Left lung (tissue), 10 donors: ENCODE measurements around the gene TBC1D17. TPM values are rescaled to one million over a fixed set of nuclear protein-coding genes. Genes with fewer than 3 reads are reported as not detected.

Experiments used
- ATAC-seq: fragments of 200-7000 bp; cut with Tn5 transposase; one replicate; pipeline ENCODE4 v1.9.1; 2020; ENCODE audit warnings: moderate library complexity
- DNase-seq, 4 donors: peaks; one replicate each; pipeline ENCODE4 v3.0.0-alpha.2; 2013 to 2020
- H3K27ac ChIP-seq, 2 donors: fragments of 200-600 bp; sonication (generic) in 1 of 2; one replicate each; pipeline versions ENCODE4 v1.5.0 to v1.8.0; 2020 to 2021
- H3K27me3 ChIP-seq, 2 donors: fragments of 200-600 bp; sonication (generic) in 1 of 2; one replicate each; pipeline versions ENCODE4 v1.5.0 to v1.8.0; 2020 to 2021
- H3K36me3 ChIP-seq, 2 donors: fragments of 200-600 bp; sonication (generic) in 1 of 2; one replicate each; pipeline versions ENCODE4 v1.5.0 to v1.8.0; 2020 to 2021
- H3K4me1 ChIP-seq, 2 donors: fragments of 200-600 bp; one replicate each; pipeline ENCODE4 v1.8.0; 2021
- H3K4me3 ChIP-seq, 2 donors: fragments of 200-600 bp; sonication (generic) in 1 of 2; one replicate each; pipeline versions ENCODE4 v1.5.0 to v1.8.0; 2020 to 2021; ENCODE audit warnings: mild to moderate bottlenecking in 1 of 2
- H3K9me3 ChIP-seq, 2 donors: fragments of 200-600 bp; sonication (generic) in 1 of 2; one replicate each; pipeline versions ENCODE4 v1.5.0 to v1.8.0; 2020 to 2021
- intact Hi-C, 2 donors: fragments of 100-400 bp; cut with DNase I; formaldehyde crosslinking; loops; one replicate each; pipeline versions ENCODE4 v1.11.2 to v1.14.2; 2022
- polyA plus RNA-seq, 6 donors: library from polyadenylated mRNA; unstranded; fragments of 120-200 nt; gene quantifications; one replicate each; pipeline ENCODE4 v1.2.1, GENCODE V29; 2013; ENCODE audit not compliant: insufficient read length in 6 of 6
- total RNA-seq, 2 donors: library from RNA; stranded (reverse); fragmentation: NEBNext Ultra II Directional; extraction: Animal tissue kit (Norgen Biotek cat#: 25700); gene quantifications; one replicate each; pipeline ENCODE4 v1.2.1, GENCODE V29; 2021
- TF ChIP-seq, protein P1 (sequence below), 2 donors: fragments of 200-600 bp; sonication (generic) in 1 of 2; IDR thresholded peaks; one replicate each; pipeline versions ENCODE4 v1.5.0 to v1.8.0; 2021; ENCODE audit warnings: antibody characterized with exemption in 2 of 2
- donor health status: DM: no; HTN: yes; CAD: no.
- donor health status: DM: no; HTN: no; CAD: no.

Gene TBC1D17
- total and polyA plus RNA-seq, 8 donors = 35.2 to 47.2 (median 45.0) TPM

DNA sequence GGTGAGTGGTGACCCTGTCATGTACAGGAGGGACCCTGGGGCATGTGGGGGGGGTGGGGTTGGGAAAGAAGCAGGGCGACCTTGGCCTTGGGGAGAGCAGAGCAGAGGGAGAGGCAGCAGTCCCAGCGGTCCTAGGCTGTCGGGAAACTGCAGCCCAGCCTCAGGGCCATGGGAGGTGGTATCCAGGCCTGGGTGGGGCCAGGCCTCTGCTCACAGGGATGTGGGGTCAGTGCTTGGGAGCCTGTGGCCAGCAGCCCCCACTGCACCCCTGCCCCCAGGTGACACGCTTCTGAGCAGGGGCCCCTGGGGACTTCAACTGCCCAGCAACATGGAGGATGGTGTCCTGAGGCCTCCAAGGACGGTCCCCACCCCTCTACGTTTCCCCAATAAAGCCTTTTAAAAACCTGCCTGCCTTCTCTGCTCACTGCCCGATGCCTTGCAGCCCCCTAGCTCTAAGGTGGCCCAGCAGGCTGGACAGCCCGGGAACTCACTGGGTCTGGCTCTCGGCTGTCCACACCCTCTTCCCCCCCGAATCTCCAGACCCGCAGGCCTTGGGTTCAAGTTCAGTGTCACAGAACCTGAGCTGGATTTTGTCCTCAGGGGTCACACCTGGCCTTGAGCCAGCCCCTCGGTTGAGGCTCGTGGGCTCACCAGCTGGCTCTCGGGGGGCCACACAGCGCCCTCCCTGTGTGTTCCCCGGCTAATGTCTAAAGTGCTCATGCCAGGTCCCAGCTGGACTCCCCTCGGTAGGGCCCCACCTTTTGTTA is 17.0 kb upstream of the TBC1D17 start:
- Histone ChIP-seq H3K9me3 (no peaks in the 10 kb centered on the region), H3K4me3 (no peak overlapping the region), H3K36me3 (peaks cover 0 to 93% of the 10 kb centered on the region in 2 donors), H3K27me3 (no peaks in the 10 kb centered on the region), H3K27ac (no peak overlapping the region), H3K4me1 (peaks cover 5 to 11% of the 10 kb centered on the region in 2 donors)
- intact Hi-C loops = no loop called here
- no peak for ATAC-seq
- peak in 1 of 4 donors; percentile 51 for DNase-seq
- TF ChIP-seq, protein P1, sequence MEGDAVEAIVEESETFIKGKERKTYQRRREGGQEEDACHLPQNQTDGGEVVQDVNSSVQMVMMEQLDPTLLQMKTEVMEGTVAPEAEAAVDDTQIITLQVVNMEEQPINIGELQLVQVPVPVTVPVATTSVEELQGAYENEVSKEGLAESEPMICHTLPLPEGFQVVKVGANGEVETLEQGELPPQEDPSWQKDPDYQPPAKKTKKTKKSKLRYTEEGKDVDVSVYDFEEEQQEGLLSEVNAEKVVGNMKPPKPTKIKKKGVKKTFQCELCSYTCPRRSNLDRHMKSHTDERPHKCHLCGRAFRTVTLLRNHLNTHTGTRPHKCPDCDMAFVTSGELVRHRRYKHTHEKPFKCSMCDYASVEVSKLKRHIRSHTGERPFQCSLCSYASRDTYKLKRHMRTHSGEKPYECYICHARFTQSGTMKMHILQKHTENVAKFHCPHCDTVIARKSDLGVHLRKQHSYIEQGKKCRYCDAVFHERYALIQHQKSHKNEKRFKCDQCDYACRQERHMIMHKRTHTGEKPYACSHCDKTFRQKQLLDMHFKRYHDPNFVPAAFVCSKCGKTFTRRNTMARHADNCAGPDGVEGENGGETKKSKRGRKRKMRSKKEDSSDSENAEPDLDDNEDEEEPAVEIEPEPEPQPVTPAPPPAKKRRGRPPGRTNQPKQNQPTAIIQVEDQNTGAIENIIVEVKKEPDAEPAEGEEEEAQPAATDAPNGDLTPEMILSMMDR (IDR thresholded peaks at IDR 0.05) = no peak

DNA sequence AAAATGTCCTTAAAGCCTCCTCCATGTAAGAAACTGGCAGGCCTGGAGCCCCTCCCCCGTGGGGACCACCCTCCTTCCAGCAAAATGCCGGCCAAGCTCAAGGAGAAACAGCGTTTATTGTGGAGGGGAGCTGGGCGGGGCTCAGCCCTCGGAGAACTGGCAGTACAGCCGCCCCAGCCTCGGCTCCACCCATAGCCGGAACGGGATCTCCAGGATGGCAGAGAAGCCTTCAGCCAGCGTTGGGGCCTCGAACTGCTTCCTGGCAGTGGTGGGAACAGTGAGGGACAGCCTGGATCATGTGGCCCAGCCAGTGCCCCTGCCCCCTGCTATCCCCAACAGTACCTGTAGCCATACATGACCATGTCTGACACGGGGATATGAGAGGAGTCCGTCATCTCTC is 16.4 kb upstream of the TBC1D17 start:
- TF ChIP-seq, protein P1 (IDR thresholded peaks at IDR 0.05) = no peak
- ATAC-seq (peak; percentile 42), DNase-seq (peak in 3 of 4 donors; percentile 42 to 82 (median 66))
- H3K27me3 ChIP-seq = no peaks in the 10 kb centered on the region
- H3K36me3 ChIP-seq = peaks cover 0 to 89% of the 10 kb centered on the region in 2 donors
- H3K27ac ChIP-seq = no peak overlapping the region
- intact Hi-C loops = no loop called here
- H3K4me1 ChIP-seq = peaks cover 11 to 16% of the 10 kb centered on the region in 2 donors
- H3K9me3 ChIP-seq = no peaks in the 10 kb centered on the region
- H3K4me3 ChIP-seq = no peak overlapping the region

DNA sequence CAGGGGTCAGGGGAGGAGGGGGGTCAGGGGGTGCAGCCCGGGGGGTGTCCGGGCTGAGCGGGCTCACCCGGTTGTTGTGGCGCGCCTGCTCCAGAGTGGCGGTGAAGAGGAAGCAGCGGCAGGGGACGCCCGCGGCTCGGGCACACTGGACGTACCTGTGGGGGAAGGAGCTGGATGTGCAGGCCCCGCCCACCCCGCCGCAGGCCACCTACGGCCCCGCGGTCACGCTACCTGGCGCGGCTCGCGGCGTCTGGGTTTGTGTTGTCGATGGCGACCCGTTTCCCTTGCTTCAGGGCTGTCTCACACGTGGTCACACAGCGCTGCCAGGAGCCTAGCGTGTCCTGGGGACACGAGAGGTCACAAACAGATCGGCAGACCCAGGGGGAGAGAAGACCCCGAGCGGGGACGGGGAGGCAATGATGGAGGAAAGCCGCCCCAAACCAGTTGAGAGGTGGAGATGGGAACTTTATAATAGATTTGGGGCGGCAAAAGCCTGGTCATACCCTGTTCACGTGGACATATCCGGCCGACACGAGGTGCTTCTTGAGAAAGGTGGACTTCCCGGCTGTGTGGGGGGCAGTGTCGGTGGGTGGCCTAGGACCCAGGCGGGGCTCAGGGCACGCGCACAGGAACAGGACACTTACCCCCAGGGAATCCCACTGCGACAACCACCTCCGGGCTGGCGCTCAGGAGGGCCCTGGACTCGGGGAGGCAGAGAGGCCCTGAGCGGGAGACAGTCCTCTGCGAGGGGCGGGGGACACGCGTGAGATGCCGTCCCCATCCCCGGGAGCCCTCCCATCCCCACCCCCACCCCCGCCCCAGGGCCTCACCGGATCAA is 15.7 kb upstream of the TBC1D17 start:
- Histone ChIP-seq H3K4me3 (no peak overlapping the region), H3K27ac (no peak overlapping the region), H3K27me3 (no peaks in the 10 kb centered on the region), H3K36me3 (peaks cover 0 to 83% of the 10 kb centered on the region in 2 donors), H3K9me3 (no peaks in the 10 kb centered on the region), H3K4me1 (peaks cover 18 to 23% of the 10 kb centered on the region in 2 donors)
- DNase-seq = peak in 2 of 4 donors; percentile 36 to 79
- intact Hi-C loops = no loop called here
- no peak for ATAC-seq
- TF ChIP-seq, protein P1 (IDR thresholded peaks at IDR 0.05) = no peak

DNA sequence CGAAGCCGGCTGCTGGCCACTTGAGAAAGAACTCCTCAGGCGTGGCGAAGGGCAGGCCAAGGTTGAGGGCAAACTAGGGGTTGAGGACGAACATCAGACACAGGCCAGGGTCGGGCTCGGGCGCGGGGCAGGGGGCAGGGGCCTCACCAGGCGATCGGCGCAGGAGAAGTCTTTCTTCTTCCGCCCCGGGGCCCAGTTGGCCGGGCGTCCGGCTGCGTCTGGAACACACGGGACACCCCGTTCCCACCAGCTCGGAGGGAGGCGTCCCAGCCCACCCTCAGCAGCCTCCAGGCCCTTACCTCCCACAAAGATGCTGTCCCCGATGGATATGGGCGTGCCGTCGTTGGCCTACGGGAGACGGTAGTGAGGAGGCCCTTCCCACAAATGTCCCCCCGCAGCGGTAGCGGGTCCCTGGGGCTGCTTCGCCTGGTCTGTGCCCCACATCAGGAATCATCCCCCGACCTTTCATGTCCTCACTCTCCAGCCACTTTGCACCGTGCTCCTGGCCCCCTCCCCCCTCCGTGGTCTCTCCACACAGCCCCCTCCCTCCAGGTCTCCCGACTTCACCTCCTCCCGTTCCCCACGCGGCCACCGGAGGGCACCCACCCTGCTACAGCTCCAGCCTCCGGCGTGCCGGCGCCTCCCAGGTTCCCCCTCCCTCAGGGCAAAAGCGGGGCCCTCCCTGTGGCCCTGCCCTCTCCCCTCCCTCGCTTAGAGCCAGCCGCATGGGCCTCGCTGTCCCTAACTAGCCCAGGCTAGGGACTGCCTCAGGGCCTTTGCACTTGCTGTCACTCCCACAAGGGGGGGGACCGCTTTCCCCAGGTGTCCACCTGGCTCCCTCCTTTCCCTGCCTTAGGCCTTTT is 14.9 kb upstream of the TBC1D17 start:
- intact Hi-C loops = no loop called here
- Histone ChIP-seq H3K4me1 (peaks cover 18 to 25% of the 10 kb centered on the region in 2 donors), H3K27me3 (no peaks in the 10 kb centered on the region), H3K9me3 (no peaks in the 10 kb centered on the region), H3K4me3 (no peak overlapping the region), H3K27ac (no peak overlapping the region), H3K36me3 (peaks cover 0 to 74% of the 10 kb centered on the region in 2 donors)
- TF ChIP-seq, protein P1 (IDR thresholded peaks at IDR 0.05) = no peak
- DNase-seq (peak in 2 of 4 donors; percentile 36 to 80), ATAC-seq (no peak)
